ENCODE data around the gene PDE2A. TPM values are rescaled to one million over a fixed set of nuclear protein-coding genes. Genes with fewer than 3 reads are reported as not detected.

Gene PDE2A
- total RNA-seq, 6 experiments from 2014 or later: 11.2 to 46.3 (median 22.8) TPM

GRCh38 chr11:72576661-72577060 is 97.6 kb downstream of the PDE2A start:
- Histone ChIP-seq H3K9me3 (no peaks in the 10 kb centered on the region), H3K4me3 (no peak overlapping the region), H3K27ac (no peak overlapping the region), H3K4me1 (no peaks in the 10 kb centered on the region), H3K27me3 (no peaks in the 10 kb centered on the region), H3K36me3 (no peaks in the 10 kb centered on the region)
- TF ChIP-seq CTCF (IDR thresholded peaks at IDR 0.05) (no peak), POLR2A (IDR thresholded peaks at IDR 0.05) (no peak)
- ATAC-seq: no peak
- intact Hi-C loops (cut with DNase I): loop anchor here (5.0 to 10.0 kb wide), 2 partner anchors 102 to 104 kb away; no protein-coding TSS in a partner anchor
- peak in 1 of 3 donors; percentile 17 for DNase-seq
- 91% methylated on average over 3 of the region's 6 CpGs for WGBS (ENCODE audit: insufficient coverage, low coverage, low lambda C conversion rate, missing lambda C conversion rate)

GRCh38 chr11:72576243-72576595 is 98.0 kb downstream of the PDE2A start:
- H3K27ac ChIP-seq: no peak overlapping the region
- no peaks in the 10 kb centered on the region for H3K4me1 ChIP-seq
- H3K36me3 ChIP-seq: no peaks in the 10 kb centered on the region
- DNase-seq (peak in 1 of 3 donors; percentile 28), ATAC-seq (no peak)
- H3K4me3 ChIP-seq: no peak overlapping the region
- TF ChIP-seq POLR2A (IDR thresholded peaks at IDR 0.05): no peak
- no peak for TF ChIP-seq CTCF (IDR thresholded peaks at IDR 0.05)
- no peaks in the 10 kb centered on the region for H3K27me3 ChIP-seq
- 59% methylated on average over 3 of the region's 5 CpGs for WGBS (ENCODE audit: insufficient coverage, low coverage, low lambda C conversion rate, missing lambda C conversion rate)
- intact Hi-C loops (cut with DNase I): loop anchor here (5.0 to 10.0 kb wide), 2 partner anchors 101 to 104 kb away; no protein-coding TSS in a partner anchor
- H3K9me3 ChIP-seq: no peaks in the 10 kb centered on the region

- Histone ChIP-seq H3K27ac (no peak overlapping the region), H3K9me3 (no peaks in the 10 kb centered on the region), H3K4me3 (no peak overlapping the region), H3K4me1 (no peaks in the 10 kb centered on the region), H3K36me3 (no peaks in the 10 kb centered on the region), H3K27me3 (no peaks in the 10 kb centered on the region)
- WGBS (ENCODE audit: insufficient coverage, low coverage, low lambda C conversion rate, missing lambda C conversion rate): 83% methylated on average over 8 of the region's 14 CpGs
- TF ChIP-seq CTCF (IDR thresholded peaks at IDR 0.05) (no peak), POLR2A (IDR thresholded peaks at IDR 0.05) (no peak)
- peak in 1 of 3 donors; percentile 39 for DNase-seq
- intact Hi-C loops (cut with DNase I): loop anchor here (5.0 to 10.0 kb wide), 2 partner anchors 101 to 103 kb away; no protein-coding TSS in a partner anchor
- no peak for ATAC-seq
Measured at GRCh38 chr11:72575533-72576242, 98.5 kb downstream of the PDE2A start.

GRCh38 chr11:72574548-72575460 is 99.4 kb downstream of the PDE2A start:
- 65% methylated on average over 5 of the region's 8 CpGs for WGBS (ENCODE audit: insufficient coverage, low coverage, low lambda C conversion rate, missing lambda C conversion rate)
- intact Hi-C loops (cut with DNase I): loop anchor here (5.0 to 10.0 kb wide), 2 partner anchors 100 to 103 kb away; no protein-coding TSS in a partner anchor
- Histone ChIP-seq H3K9me3 (no peaks in the 10 kb centered on the region), H3K27me3 (no peaks in the 10 kb centered on the region), H3K27ac (no peak overlapping the region), H3K36me3 (no peaks in the 10 kb centered on the region), H3K4me1 (no peaks in the 10 kb centered on the region), H3K4me3 (no peak overlapping the region)
- ATAC-seq: no peak
- no peak for TF ChIP-seq POLR2A (IDR thresholded peaks at IDR 0.05)
- no peak for TF ChIP-seq CTCF (IDR thresholded peaks at IDR 0.05)
- peak in 1 of 3 donors; percentile 24 for DNase-seq
